HepG2 (cell line): ENCODE data around the gene TMEM131L. TPM values are rescaled to one million over a fixed set of nuclear protein-coding genes. Genes with fewer than 3 reads are reported as not detected.

ENCODE experiments used
- ATAC-seq: fragments of 200-7000 bp; cut with Tn5 transposase; 3 replicates; pipeline ENCODE4 v1.9.1; 2020; ENCODE audit warnings: mild to moderate bottlenecking, moderate library complexity
- BruUV-seq: library from RNA; stranded (reverse); fragments of 400-500 nt; replicated peaks from 2 replicates; lab custom pipeline; 2021; lab: Mats Ljungman, UMichigan
- CTCF ChIA-PET: fragments of 300-600 bp; formaldehyde crosslinking; extraction: SDS; loops from one replicate; lab custom pipeline; 2021; ENCODE audit warnings: low total read pairs, inconsistent platforms, low intra/inter-chr PET ratio; lab: Yijun Ruan, JAX
- POLR2A ChIA-PET: fragments of 350-600 bp; sonication (Branson Sonifier 250); formaldehyde crosslinking; loops from one replicate; lab custom pipeline; 2020; ENCODE audit warnings: antibody characterized with exemption, inconsistent platforms; lab: Yijun Ruan, JAX
- DNase-seq: peaks from one replicate; pipeline ENCODE4 v3.0.0-alpha.2; 2015; ENCODE audit warnings: low spot score
- FAIRE-seq: peaks from 3 replicates; lab custom pipeline; 2011; peaks lifted over from hg19 to GRCh38; lab: Jason Lieb, UNC
- H2AFZ ChIP-seq: one replicate; pipeline ENCODE4 v1.6.1; 2011; ENCODE audit warnings: low read length, inconsistent platforms
- H3K27ac ChIP-seq: fragments of 300-600 bp; 3 replicates; pipeline ENCODE4 v1.8.0; 2011; ENCODE audit warnings: mixed run types, mild to moderate bottlenecking, mixed read lengths, low read length, inconsistent platforms; ENCODE audit not compliant: insufficient read depth; ENCODE audit errors: extremely low read length
- H3K27me3 ChIP-seq, 2 experiments: fragments of 200-600 bp in 1 of 2; 2 replicates in 1 of 2; 3 replicates in 1 of 2; pipeline versions ENCODE4 v1.6.0 to v1.8.0; 2011; ENCODE audit warnings: low read length in 2 of 2, mild to moderate bottlenecking in 2 of 2, moderate library complexity in 2 of 2, inconsistent platforms in 1 of 2; ENCODE audit not compliant: insufficient read depth in 2 of 2, control insufficient read depth in 1 of 2
- H3K36me3 ChIP-seq, 2 experiments: fragments of 200-600 bp in 1 of 2; replicated peaks in 1 of 2; 2 replicates in 1 of 2; 3 replicates in 1 of 2; pipeline versions ENCODE4 v1.5.1 to v1.8.0; 2011; ENCODE audit warnings: low read length in 2 of 2, inconsistent platforms in 1 of 2; ENCODE audit not compliant: insufficient read depth in 2 of 2, control insufficient read depth in 1 of 2
- H3K4me1 ChIP-seq: 2 replicates; pipeline ENCODE4 v1.5.1; 2012; ENCODE audit warnings: low read length, inconsistent platforms; ENCODE audit not compliant: insufficient read depth
- H3K4me2 ChIP-seq: 2 replicates; pipeline ENCODE4 v1.6.0; 2011; ENCODE audit warnings: low read depth, low read length, inconsistent platforms
- H3K4me3 ChIP-seq, 3 experiments: fragments of 200-600 bp in 1 of 3; sonication (generic), shearing (Covaris generic) in 1 of 3; replicated peaks in 1 of 3; 2 replicates each; pipeline ENCODE4 v1.5.1; 2011 to 2016; ENCODE audit warnings: low read length in 3 of 3, inconsistent platforms in 2 of 3, low read depth in 2 of 3, mild to moderate bottlenecking in 2 of 3, control low read depth in 1 of 3, mixed read lengths in 1 of 3; ENCODE audit not compliant: insufficient read depth in 1 of 3
- H3K79me2 ChIP-seq: one replicate; pipeline ENCODE4 v1.6.1; 2011; ENCODE audit warnings: low read length, inconsistent platforms; ENCODE audit not compliant: insufficient read depth
- H3K9ac ChIP-seq: 2 replicates; pipeline ENCODE4 v1.6.0; 2011; ENCODE audit warnings: mild to moderate bottlenecking, low read depth, low read length, inconsistent platforms; ENCODE audit not compliant: insufficient read depth
- H3K9me3 ChIP-seq: 2 replicates; pipeline ENCODE4 v1.5.1; 2012; ENCODE audit warnings: mild to moderate bottlenecking, low read length
- H4K20me1 ChIP-seq: 2 replicates; pipeline ENCODE4 v1.6.0; 2011; ENCODE audit warnings: inconsistent platforms, mild to moderate bottlenecking, low read length, moderate library complexity; ENCODE audit not compliant: insufficient read depth
- BRCA1 ChIP-seq: sonication (generic); formaldehyde crosslinking; IDR thresholded peaks from 2 replicates; pipeline ENCODE4 v1.4.0; 2020; ENCODE audit warnings: missing genetic modification reagents
- EHMT2 ChIP-seq: fragments of 200-600 bp; sonication (generic); IDR thresholded peaks from 2 replicates; pipeline ENCODE4 v1.7.0; 2017; ENCODE audit warnings: antibody characterized with exemption, low read depth, low read length, borderline replicate concordance
- KDM6A ChIP-seq: IDR thresholded peaks from 2 replicates; pipeline ENCODE4 v1.6.1; 2016; ENCODE audit warnings: low read depth
- PHF8 ChIP-seq: sonication (generic); formaldehyde crosslinking; IDR thresholded peaks from 2 replicates; pipeline ENCODE4 v1.5.0; 2020; ENCODE audit warnings: missing genetic modification reagents
- RAD51 ChIP-seq: fragments of 450-650 bp; IDR thresholded peaks from 2 replicates; pipeline ENCODE4 v1.6.1; 2016; ENCODE audit warnings: borderline replicate concordance
- SCMH1 ChIP-seq: sonication (generic); formaldehyde crosslinking; IDR thresholded peaks from 2 replicates; pipeline ENCODE4 v1.9.0; 2021; ENCODE audit warnings: missing genetic modification reagents, mild to moderate bottlenecking, borderline replicate concordance
- SKI ChIP-seq: fragments of 450-650 bp; IDR thresholded peaks from one replicate; pipeline ENCODE4 v1.6.1; 2018; ENCODE audit warnings: mild to moderate bottlenecking; ENCODE audit not compliant: partially characterized antibody
- SUZ12 ChIP-seq: fragments of 150-350 bp; IDR thresholded peaks from 2 replicates; pipeline ENCODE4 v1.6.1; 2014; ENCODE audit warnings: low read depth, low read length
- ZNF317 ChIP-seq: sonication (generic); formaldehyde crosslinking; IDR thresholded peaks from 2 replicates; pipeline ENCODE4 v1.5.0; 2020; ENCODE audit warnings: mild to moderate bottlenecking, missing genetic modification reagents
- ZNF329 ChIP-seq: sonication (generic); formaldehyde crosslinking; IDR thresholded peaks from 2 replicates; pipeline ENCODE4 v1.9.0; 2021; ENCODE audit warnings: low read depth, mild to moderate bottlenecking, missing genetic modification reagents
- ZNF543 ChIP-seq: sonication (generic); formaldehyde crosslinking; IDR thresholded peaks from 2 replicates; pipeline ENCODE4 v1.4.0; 2020; ENCODE audit warnings: mild to moderate bottlenecking, missing genetic modification reagents
- ZNF558 ChIP-seq: sonication (generic); formaldehyde crosslinking; IDR thresholded peaks from 2 replicates; pipeline ENCODE4 v1.9.0; 2022; ENCODE audit warnings: mild to moderate bottlenecking, missing genetic modification reagents, borderline replicate concordance
- ZNF773 ChIP-seq: sonication (generic); formaldehyde crosslinking; IDR thresholded peaks from 2 replicates; pipeline ENCODE4 v1.4.0; 2020; ENCODE audit warnings: missing genetic modification reagents, borderline replicate concordance
- ZNF841 ChIP-seq: sonication (generic); formaldehyde crosslinking; IDR thresholded peaks from 2 replicates; pipeline ENCODE4 v1.8.1; 2023; ENCODE audit warnings: missing genetic modification reagents, borderline replicate concordance
- ZSCAN20 ChIP-seq: sonication (generic); formaldehyde crosslinking; IDR thresholded peaks from 2 replicates; pipeline ENCODE4 v1.4.0; 2020; ENCODE audit warnings: missing genetic modification reagents, mild to moderate bottlenecking, borderline replicate concordance
- WGBS: methylation state at CpG from one replicate; pipeline ENCODE4 v1.1.6; 2017; ENCODE audit warnings: low lambda C conversion rate; 5-methylcytosine and 5-hydroxymethylcytosine counted together
- in situ Hi-C: cut with HindIII; loops from 2 replicates; pipeline ENCODE4 v1.10.0; 2017; ENCODE audit warnings: low pct_unique_long_range_greater_than_20kb; ENCODE audit not compliant: extremely low pct_ligation_motif_present
- intact Hi-C: fragments of 100-400 bp; cut with micrococcal nuclease; formaldehyde crosslinking; loops from one replicate; pipeline ENCODE4 v1.10.0; 2022; ENCODE audit not compliant: unreplicated experiment
- polyA plus RNA-seq, 8 experiments: library from polyadenylated mRNA; depleted of rRNA in 3 of 8; stranded (reverse) in 7 of 8; unstranded in 1 of 8; fragments of >200 nt; fragmentation: Illumina TruSeq in 4 of 8; extraction: Trizol in 4 of 8; gene quantifications; 2 replicates each; pipeline versions ENCODE4 v1.2.1 to v1.2.3, GENCODE V29; 2011 to 2016; ENCODE audit warnings: low read depth in 4 of 8, missing spikeins in 1 of 8, mixed read lengths in 1 of 8; ENCODE audit not compliant: insufficient read depth in 1 of 8
- total RNA-seq, 5 experiments: library from RNA; depleted of rRNA; stranded (reverse); fragments of >200 nt; fragmentation: Illumina TruSeq; extraction: Trizol; gene quantifications; 2 replicates each; pipeline ENCODE4 v1.2.3, GENCODE V29; 2016; ENCODE audit warnings: low read depth in 1 of 5
- TF ChIP-seq, protein P1 (sequence below): sonication (generic); formaldehyde crosslinking; IDR thresholded peaks from 2 replicates; pipeline ENCODE4 v1.5.1; 2020; ENCODE audit warnings: mild to moderate bottlenecking, moderate library complexity, missing genetic modification reagents
- TF ChIP-seq, protein P2 (sequence below): IDR thresholded peaks from 2 replicates; pipeline ENCODE4 v1.6.1; 2016; ENCODE audit warnings: missing genetic modification reagents, missing compliant biosample characterization
- TF ChIP-seq, protein P3 (sequence below): sonication (generic); formaldehyde crosslinking; IDR thresholded peaks from 2 replicates; pipeline ENCODE4 v1.8.0; 2022; ENCODE audit warnings: mild to moderate bottlenecking, missing genetic modification reagents, borderline replicate concordance

Gene TMEM131L
- total and polyA plus RNA-seq, 2 of the 13 experiments (the other 11 are each of a cell fraction or from before 2014, with no cell fraction given): 2.2 to 4.5 TPM

DNA sequence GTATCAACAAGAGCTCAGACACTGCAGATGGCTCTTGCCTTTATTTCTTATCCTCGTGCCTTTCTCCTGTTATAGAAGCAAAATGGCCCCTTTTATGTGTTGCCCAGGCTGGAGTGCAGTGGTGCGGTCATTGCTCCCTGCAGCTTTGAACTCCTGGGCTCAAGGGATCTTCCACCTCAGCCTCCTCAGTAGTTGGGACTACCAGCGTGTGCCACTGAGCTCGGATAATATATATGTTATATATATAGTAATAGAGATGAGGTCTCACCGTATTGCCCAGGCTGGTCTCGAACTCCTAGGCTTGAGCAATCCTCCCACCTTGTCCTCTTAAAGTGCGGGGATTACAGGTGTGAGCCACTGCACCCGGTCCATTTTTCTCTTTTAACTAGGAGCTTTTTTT lies 79.7 kb downstream of the TMEM131L start:
- FAIRE-seq (no peak), DNase-seq (no peak), ATAC-seq (no peak)
- Histone ChIP-seq H3K27me3 (no peaks in the 10 kb centered on the region), H3K9me3 (no peaks in the 10 kb centered on the region), H2AFZ (no peak overlapping the region), H3K36me3 (no peaks in the 10 kb centered on the region), H3K9ac (no peak overlapping the region), H3K27ac (no peak overlapping the region), H3K79me2 (no peaks in the 10 kb centered on the region), H3K4me3 (no peak overlapping the region), H4K20me1 (no peaks in the 10 kb centered on the region), H3K4me1 (no peaks in the 10 kb centered on the region), H3K4me2 (no peak overlapping the region)
- no TSS peak for BruUV-seq
- POLR2A ChIA-PET: no interaction called here
- in situ Hi-C loops (no loop called here), intact Hi-C loops (no loop called here)
- WGBS: 80% methylated on average over 8 of the region's 8 CpGs
- CTCF ChIA-PET: no interaction called here
- TF ChIP-seq ZNF543 (CRISPR knock-in tag) (no peak), ZNF773 (CRISPR knock-in tag) (no peak), ZNF317 (no peak), PHF8 (CRISPR knock-in tag) (no peak)
- TF ChIP-seq, protein P1, sequence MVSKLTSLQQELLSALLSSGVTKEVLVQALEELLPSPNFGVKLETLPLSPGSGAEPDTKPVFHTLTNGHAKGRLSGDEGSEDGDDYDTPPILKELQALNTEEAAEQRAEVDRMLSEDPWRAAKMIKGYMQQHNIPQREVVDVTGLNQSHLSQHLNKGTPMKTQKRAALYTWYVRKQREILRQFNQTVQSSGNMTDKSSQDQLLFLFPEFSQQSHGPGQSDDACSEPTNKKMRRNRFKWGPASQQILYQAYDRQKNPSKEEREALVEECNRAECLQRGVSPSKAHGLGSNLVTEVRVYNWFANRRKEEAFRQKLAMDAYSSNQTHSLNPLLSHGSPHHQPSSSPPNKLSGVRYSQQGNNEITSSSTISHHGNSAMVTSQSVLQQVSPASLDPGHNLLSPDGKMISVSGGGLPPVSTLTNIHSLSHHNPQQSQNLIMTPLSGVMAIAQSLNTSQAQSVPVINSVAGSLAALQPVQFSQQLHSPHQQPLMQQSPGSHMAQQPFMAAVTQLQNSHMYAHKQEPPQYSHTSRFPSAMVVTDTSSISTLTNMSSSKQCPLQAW (CRISPR knock-in tag): no peak

DNA sequence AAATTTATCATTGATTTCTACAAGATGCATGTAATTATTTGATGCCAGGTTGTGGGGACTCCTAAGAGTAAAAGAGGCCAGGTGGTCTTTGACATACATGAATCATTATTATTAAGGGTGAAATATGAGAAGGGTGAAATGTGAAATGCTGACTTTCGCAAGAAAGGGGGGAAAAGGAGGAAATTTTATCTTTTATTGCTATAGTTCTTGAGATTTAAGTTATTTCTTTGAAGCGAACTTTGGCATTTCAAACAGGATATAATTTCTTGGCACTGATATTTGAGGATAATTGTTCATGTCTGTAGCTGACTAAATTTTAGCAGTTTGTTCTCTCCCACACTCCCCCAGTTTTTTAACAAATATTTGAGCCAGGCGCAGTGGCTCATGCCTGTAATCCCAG lies 80.1 kb downstream of the TMEM131L start:
- in situ Hi-C loops: no loop called here
- Histone ChIP-seq H3K4me3 (no peak overlapping the region), H3K9ac (no peak overlapping the region), H3K9me3 (no peaks in the 10 kb centered on the region), H4K20me1 (no peaks in the 10 kb centered on the region), H3K79me2 (no peaks in the 10 kb centered on the region), H3K4me1 (no peaks in the 10 kb centered on the region), H3K27ac (no peak overlapping the region), H3K36me3 (no peaks in the 10 kb centered on the region), H3K4me2 (no peak overlapping the region), H2AFZ (no peak overlapping the region), H3K27me3 (no peaks in the 10 kb centered on the region)
- ChIA-PET POLR2A (no interaction called here), CTCF (no interaction called here)
- BruUV-seq: no TSS peak
- WGBS: 97% methylated on average over 3 of the region's 3 CpGs
- ATAC-seq: no peak
- intact Hi-C loops: no loop called here
- no peak for FAIRE-seq
- no peak for DNase-seq
- TF ChIP-seq ZNF558 (CRISPR knock-in tag) (no peak), KDM6A (CRISPR knock-in tag) (no peak), ZNF841 (CRISPR knock-in tag) (no peak), EHMT2 (no peak), SCMH1 (CRISPR knock-in tag) (no peak), SUZ12 (no peak), RAD51 (no peak), ZSCAN20 (CRISPR knock-in tag) (no peak), SKI (no peak), BRCA1 (CRISPR knock-in tag) (no peak), ZNF329 (CRISPR knock-in tag) (no peak)
- TF ChIP-seq, protein P2, sequence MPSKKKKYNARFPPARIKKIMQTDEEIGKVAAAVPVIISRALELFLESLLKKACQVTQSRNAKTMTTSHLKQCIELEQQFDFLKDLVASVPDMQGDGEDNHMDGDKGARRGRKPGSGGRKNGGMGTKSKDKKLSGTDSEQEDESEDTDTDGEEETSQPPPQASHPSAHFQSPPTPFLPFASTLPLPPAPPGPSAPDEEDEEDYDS (CRISPR knock-in tag): no peak
- TF ChIP-seq, protein P3, sequence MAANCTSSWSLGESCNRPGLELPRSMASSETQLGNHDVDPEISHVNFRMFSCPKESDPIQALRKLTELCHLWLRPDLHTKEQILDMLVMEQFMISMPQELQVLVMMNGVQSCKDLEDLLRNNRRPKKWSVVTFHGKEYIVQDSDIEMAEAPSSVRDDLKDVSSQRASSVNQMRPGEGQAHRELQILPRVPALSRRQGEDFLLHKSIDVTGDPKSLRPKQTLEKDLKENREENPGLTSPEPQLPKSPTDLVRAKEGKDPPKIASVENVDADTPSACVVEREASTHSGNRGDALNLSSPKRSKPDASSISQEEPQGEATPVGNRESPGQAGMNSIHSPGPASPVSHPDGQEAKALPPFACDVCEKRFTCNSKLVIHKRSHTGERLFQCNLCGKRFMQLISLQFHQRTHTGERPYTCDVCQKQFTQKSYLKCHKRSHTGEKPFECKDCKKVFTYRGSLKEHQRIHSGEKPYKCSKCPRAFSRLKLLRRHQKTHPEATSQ (CRISPR knock-in tag): no peak
